Spinal cord (tissue), 10 donors: ENCODE data around the gene SPINK13. TPM values are rescaled to one million over a fixed set of nuclear protein-coding genes. Genes with fewer than 3 reads are reported as not detected.
"Not testable (repeated sequence)": the region's sequence is repeated elsewhere in the genome, so short reads cannot be mapped to it uniquely, and the experiment has no call there.

ENCODE experiments used
- DNase-seq, 6 donors: peaks; one replicate each; pipeline versions ENCODE4 v3.0.0 to v3.0.0-alpha.2; 2013 to 2015; ENCODE audit warnings: low spot score in 6 of 6, low read depth in 4 of 6
- H3K27ac ChIP-seq: one replicate; pipeline ENCODE4 v1.5.1; 2013; ENCODE audit warnings: low read depth, low read length, control low read depth
- H3K27me3 ChIP-seq: one replicate; pipeline ENCODE4 v1.6.1; 2013; ENCODE audit warnings: low read length; ENCODE audit not compliant: control insufficient read depth, insufficient read depth
- H3K36me3 ChIP-seq: one replicate; pipeline ENCODE4 v1.6.1; 2013; ENCODE audit warnings: low read length; ENCODE audit not compliant: control insufficient read depth, insufficient read depth
- H3K4me1 ChIP-seq: one replicate; pipeline ENCODE4 v1.6.1; 2013; ENCODE audit warnings: low read length; ENCODE audit not compliant: control insufficient read depth, insufficient read depth
- H3K4me3 ChIP-seq: one replicate; pipeline ENCODE4 v1.5.1; 2013; ENCODE audit warnings: low read depth, low read length, control low read depth
- H3K9me3 ChIP-seq: one replicate; pipeline ENCODE4 v1.6.1; 2013; ENCODE audit warnings: low read length; ENCODE audit not compliant: control insufficient read depth, insufficient read depth
- WGBS: methylation state at CpG from one replicate; pipeline ENCODE4 v1.1.5; 2013; ENCODE audit warnings: missing lambda C conversion rate; ENCODE audit not compliant: insufficient coverage; 5-methylcytosine and 5-hydroxymethylcytosine counted together
- polyA plus RNA-seq, 2 donors: library from polyadenylated mRNA; unstranded; fragments of 120-200 nt; gene quantifications; one replicate each; pipeline ENCODE4 v1.2.1, GENCODE V29; 2013; ENCODE audit not compliant: insufficient read length in 2 of 2
- total RNA-seq, 2 donors: library from RNA; depleted of rRNA in 1 of 2; stranded (reverse); fragments of 120-200 nt in 1 of 2; fragments of >200 nt in 1 of 2; gene quantifications; one replicate each; pipeline versions ENCODE4 v1.2.3 to v1.2.4, GENCODE V29; 2013 to 2014
- donor health status: healthy.

SPINK13 gene
- total and polyA plus RNA-seq, 4 donors, result 0.30 to 1.6 TPM; not detected in 2

DNA sequence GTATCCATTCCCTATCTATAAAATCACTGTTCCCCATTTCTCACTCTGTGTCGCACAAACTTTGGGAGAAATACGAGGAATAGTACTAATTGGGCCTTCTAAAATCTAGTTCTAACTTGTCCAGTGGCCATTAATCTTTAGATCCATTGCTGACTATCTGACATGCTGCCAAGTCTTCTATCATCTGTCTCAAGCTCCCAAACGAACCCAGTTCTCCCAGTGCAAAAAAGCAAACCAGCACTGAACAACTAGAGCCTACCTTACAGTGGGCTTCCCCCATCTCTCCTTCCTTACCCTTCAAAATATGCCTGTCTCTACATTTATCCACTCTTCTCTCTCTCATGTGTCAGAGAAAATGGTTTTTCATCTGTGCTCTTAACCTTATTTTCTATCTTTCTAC lies 40.4 kb downstream of the SPINK13 start:
- no peaks in the 10 kb centered on the region for H3K27me3 ChIP-seq
- H3K36me3 ChIP-seq, result no peaks in the 10 kb centered on the region
- H3K9me3 ChIP-seq, result peaks cover 2% of the 10 kb centered on the region
- no peaks in the 10 kb centered on the region for H3K4me1 ChIP-seq
- H3K27ac ChIP-seq, result no peak overlapping the region
- no peak overlapping the region for H3K4me3 ChIP-seq
- WGBS, result 85% methylated on average over 3 of the region's 3 CpGs
- DNase-seq, result no peak

DNA sequence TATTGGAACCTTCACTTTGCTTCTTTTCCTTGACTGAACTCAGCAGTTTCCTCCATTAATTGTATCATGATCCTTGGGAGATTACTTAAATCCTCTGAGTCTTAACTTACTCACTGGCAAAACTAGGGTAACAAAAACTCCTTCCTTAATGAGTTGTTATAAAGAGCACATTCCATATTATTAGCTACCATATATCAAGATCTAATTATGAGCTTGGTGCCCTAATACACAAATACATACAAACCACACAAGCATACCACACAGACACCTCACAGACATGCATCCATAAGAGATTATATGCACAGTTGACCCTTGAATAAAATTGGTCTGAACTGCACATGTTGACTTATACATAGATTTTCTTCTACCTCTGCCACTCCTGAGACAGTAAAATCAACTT lies 41.2 kb downstream of the SPINK13 start:
- H3K4me3 ChIP-seq, result no peak overlapping the region
- H3K36me3 ChIP-seq, result no peaks in the 10 kb centered on the region
- peaks cover 2% of the 10 kb centered on the region for H3K9me3 ChIP-seq
- H3K27me3 ChIP-seq, result no peaks in the 10 kb centered on the region
- DNase-seq, result no peak
- no peaks in the 10 kb centered on the region for H3K4me1 ChIP-seq
- H3K27ac ChIP-seq, result no peak overlapping the region

DNA sequence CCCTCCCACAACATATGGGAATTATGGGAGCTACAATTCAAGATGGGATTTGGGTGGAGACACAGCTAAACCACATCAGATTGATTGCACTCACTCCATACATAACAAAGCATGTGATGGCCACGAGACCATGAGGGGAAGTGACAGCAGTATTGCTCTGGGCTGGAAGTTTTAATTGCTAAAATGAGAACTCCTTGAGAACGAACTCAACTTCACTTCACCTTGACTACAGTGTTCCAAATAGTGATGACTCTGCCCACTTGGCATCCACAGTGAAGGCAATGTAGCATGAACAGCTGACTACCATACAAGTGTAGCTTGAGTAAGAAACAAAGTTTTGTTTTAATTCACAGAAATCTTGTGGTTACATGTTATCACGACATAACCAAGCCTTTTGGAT lies 42.9 kb downstream of the SPINK13 start:
- WGBS, result no CpG with 5 or more reads among the region's 3 CpGs
- H3K36me3 ChIP-seq, result no peaks in the 10 kb centered on the region

DNA sequence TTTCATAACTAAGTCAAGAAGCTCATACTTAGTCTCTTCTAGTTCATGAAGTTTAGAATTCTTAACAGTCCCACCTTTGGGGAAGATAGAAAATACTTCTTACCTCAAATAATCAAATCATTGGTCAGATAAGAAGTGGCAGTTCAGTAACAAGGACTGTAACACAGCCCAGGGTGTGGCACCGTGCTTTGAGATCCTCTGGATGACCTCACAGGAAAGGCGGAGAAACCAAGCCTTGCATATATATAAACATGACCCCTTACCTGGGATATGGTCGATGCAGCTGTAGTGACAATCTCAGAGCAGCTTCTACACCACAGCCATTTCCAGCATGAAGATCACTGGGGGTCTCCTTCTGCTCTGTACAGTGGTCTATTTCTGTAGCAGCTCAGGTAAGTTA lies 43.6 kb downstream of the SPINK13 start, which contains the start of gene SPINK7:
Gene SPINK7 (plus strand): TSS at position 271 of the 400 bp plus-strand sequence. CDS start 61 bp downstream, at position 332.
- no peak within 1 kb of the TSS for H3K4me3 ChIP-seq
- peaks cover 2% of the 10 kb centered on the region for H3K9me3 ChIP-seq
- H3K27me3 ChIP-seq, result no peaks in the 10 kb centered on the region
- H3K4me1 ChIP-seq, result no peaks in the 10 kb centered on the region
- no peaks in the 10 kb centered on the region for H3K36me3 ChIP-seq
- no peak within 1 kb of the TSS for H3K27ac ChIP-seq
- no CpG with 5 or more reads among the region's 3 CpGs for WGBS
- no peak for DNase-seq

More for the DNA sequence above, 42.9 kb downstream of the SPINK13 start:
- Histone ChIP-seq H3K4me3 (no peak overlapping the region), H3K27ac (no peak overlapping the region), H3K27me3 (no peaks in the 10 kb centered on the region), H3K4me1 (no peaks in the 10 kb centered on the region), H3K9me3 (peaks cover 2% of the 10 kb centered on the region)
- no peak for DNase-seq

DNA sequence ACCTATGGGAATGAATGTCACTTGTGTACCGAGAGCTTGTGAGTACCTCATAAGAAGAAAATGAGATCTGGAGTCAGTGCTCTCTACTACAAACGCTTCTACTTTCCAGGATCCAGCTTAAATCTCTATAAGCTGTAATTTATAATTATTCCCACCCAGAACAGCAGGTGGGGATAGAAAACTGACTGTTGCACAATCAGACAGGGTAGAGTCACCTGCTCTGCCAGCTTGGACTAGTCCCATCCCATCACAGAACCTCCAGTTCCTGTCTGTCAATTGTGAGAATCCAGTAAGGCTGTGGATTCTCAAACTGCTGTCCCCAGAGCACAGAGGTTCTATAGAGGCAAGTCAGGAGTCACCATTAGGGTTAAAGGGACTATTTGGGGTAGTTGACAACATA lies 45.6 kb downstream of the SPINK13 start:
- Histone ChIP-seq H3K4me3 (no peak overlapping the region), H3K4me1 (no peaks in the 10 kb centered on the region), H3K27me3 (no peaks in the 10 kb centered on the region), H3K9me3 (no peaks in the 10 kb centered on the region), H3K27ac (no peak overlapping the region), H3K36me3 (no peaks in the 10 kb centered on the region)
- peak in 1 of 6 donors; percentile 16 for DNase-seq
- no CpG with 5 or more reads among the region's 2 CpGs for WGBS

DNA sequence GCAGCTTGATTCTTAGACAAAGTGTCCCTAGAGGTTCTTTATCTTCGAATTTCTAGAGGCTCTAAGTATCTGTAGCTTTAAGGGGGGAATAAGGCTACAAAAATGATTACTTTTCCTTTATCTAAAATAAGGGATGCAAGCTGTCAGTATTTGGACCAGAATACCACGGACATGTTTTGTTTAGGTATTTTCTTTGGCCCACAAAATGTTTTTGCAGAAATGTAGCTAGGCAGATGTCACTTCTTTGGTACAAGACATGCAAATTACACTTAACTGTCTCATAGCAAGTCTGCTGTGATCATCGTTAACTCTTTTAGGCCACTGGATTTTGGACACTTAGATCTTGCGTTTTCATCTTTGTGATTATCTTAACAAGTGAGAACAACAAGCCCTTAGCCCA lies 46.1 kb downstream of the SPINK13 start:
- WGBS, result 79% methylated on average over 2 of the region's 4 CpGs
- DNase-seq, result peak in 1 of 6 donors; percentile 84
- H3K27ac ChIP-seq, result no peak overlapping the region
- no peak overlapping the region for H3K4me3 ChIP-seq
- no peaks in the 10 kb centered on the region for H3K9me3 ChIP-seq
- H3K4me1 ChIP-seq, result no peaks in the 10 kb centered on the region
- no peaks in the 10 kb centered on the region for H3K36me3 ChIP-seq
- no peaks in the 10 kb centered on the region for H3K27me3 ChIP-seq

DNA sequence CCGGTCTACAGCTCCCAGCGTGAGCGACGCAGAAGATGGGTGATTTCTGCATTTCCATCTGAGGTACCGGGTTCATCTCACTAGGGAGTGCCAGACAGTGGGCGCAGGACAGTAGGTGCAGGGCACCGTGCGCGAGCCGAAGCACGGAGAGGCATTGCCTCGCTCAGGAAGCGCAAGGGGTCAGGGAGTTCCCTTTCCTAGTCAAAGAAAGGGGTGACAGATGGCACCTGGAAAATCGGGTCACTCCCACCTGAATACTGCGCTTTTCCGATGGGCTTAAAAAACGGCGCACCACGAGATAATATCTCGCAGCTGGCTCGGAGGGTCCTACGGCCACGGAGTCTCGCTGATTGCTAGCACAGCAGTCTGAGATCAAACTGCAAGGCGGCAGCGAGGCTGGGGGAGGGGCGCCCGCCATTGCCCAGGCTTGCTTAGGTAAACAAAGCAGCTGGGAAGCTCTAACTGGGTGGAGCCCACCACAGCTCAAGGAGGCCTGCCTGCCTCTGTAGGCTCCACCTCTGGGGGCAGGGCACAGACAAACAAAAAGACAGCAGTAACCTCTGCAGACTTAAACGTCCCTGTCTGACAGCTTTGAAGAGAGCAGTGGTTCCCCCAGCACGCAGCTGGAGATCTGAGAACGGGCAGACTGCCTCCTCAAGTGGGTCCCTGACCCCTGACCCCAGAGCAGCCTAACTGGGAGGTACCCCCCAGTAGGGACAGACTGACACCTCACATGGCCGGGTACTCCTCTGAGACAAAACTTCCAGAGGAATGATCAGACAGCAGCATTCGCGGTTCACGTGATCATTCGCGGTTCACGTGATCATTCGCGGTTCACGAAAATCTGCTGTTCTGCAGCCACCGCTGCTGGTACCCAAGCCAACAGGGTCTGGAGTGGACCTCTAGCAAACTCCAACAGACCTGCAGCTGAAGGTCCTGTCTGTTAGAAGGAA lies 51.7 kb downstream of the SPINK13 start:
- 44% methylated on average over 34 of the region's 42 CpGs for WGBS
- peak overlapping the region; percentile 35 for H3K4me3 ChIP-seq
- H3K27me3 ChIP-seq, H3K9me3 ChIP-seq, H3K36me3 ChIP-seq, H3K27ac ChIP-seq, H3K4me1 ChIP-seq: not testable (repeated sequence)
- peak in 1 of 6 donors; percentile 15 for DNase-seq

DNA sequence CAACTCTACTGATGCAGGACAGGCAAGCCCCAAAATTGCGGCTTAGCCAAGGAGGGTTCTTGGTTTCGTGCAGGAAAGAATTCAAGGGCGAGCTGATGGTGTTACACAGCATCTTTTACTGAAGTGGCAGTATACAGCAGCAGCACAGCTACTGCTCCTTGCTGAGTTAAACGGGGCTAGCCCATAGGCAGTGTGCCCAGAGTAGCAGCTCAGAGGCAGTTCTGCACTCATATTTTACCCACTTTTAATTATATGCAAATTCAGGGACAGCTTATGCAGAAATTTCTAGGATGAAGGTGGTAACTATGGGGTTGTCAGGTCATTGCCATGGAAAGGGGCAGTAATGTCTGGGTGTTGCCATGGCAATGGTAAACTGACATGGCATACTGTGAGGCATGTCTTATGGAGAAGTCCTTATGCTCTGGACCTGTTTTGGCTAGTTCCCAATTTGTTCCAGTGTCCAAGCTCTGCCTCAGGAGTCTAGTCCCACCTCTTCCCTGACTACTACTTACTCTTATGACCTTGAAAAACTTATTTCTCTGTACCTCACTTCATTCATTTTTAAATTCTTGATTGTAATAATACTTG lies 64.8 kb downstream of the SPINK13 start:
- WGBS, result 64% methylated on average over 4 of the region's 4 CpGs
- H3K9me3 ChIP-seq, result peaks cover 2% of the 10 kb centered on the region
- H3K27ac ChIP-seq, result no peak overlapping the region
- DNase-seq, result no peak
- no peaks in the 10 kb centered on the region for H3K36me3 ChIP-seq
- H3K27me3 ChIP-seq, result no peaks in the 10 kb centered on the region
- no peak overlapping the region for H3K4me3 ChIP-seq
- no peaks in the 10 kb centered on the region for H3K4me1 ChIP-seq

DNA sequence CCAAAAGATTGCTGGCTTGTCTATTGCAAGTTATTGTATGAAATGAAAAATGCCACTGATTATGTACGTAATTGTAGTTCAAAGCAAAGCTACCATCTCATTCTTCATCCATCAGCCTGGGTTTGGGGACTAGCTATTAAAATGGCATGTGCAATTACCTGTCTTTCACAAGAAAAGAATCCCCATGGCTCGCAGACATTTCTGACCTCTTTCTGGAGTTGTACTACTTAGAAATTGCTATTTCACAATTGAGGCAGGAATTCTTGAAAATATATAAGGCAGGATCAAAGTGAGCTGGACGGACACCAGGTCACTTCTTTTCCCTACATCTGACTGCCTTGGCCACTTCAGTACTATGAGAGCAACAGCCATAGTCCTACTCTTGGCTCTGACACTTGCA lies 66.7 kb downstream of the SPINK13 start, which contains the start of gene SPINK9:
Gene SPINK9 (plus strand): TSS at position 301 of the 400 bp plus-strand sequence. CDS start 55 bp downstream, at position 356.
- no peak for DNase-seq
- WGBS, result 100% methylated on average over 1 of the region's 3 CpGs
- no peaks in the 10 kb centered on the region for H3K27me3 ChIP-seq

More for the DNA sequence above, 66.7 kb downstream of the SPINK13 start, which contains the start of gene SPINK9:
- Histone ChIP-seq H3K9me3 (peaks cover 2% of the 10 kb centered on the region), H3K4me3 (no peak within 1 kb of the TSS), H3K27ac (no peak within 1 kb of the TSS), H3K4me1 (no peaks in the 10 kb centered on the region), H3K36me3 (no peaks in the 10 kb centered on the region)
